Naive thymus-derived CD8-positive, alpha-beta T cell (primary cell): ENCODE data around the gene DCBLD2. TPM values are rescaled to one million over a fixed set of nuclear protein-coding genes. Genes with fewer than 3 reads are reported as not detected.

Experiments used
- ATAC-seq, 2 donors: fragments of 150-1000 bp; cut with Tn5 transposase in 1 of 2; sonication (Bioruptor Pico), chemical (Tn5 transposase) in 1 of 2; 1 replicate in 1 of 2; 2 replicates in 1 of 2; pipeline ENCODE4 v1.10.0; 2021; ENCODE audit warnings: mild to moderate bottlenecking in 2 of 2, moderate library complexity in 2 of 2
- POLR2A ChIA-PET: fragments of 350-600 bp; sonication (Branson Sonifier 250); formaldehyde crosslinking; loops from one replicate; lab custom pipeline; 2021; ENCODE audit warnings: antibody characterized with exemption; lab: Charles Lee
- DNase-seq, 10 donors: peaks; one replicate each; pipeline versions ENCODE4 v3.0.0 to v3.0.0-alpha.2; 2020 to 2022
- H3K27ac Mint-ChIP-seq, 10 donors: one replicate each; pipeline ENCODE4 v1.8.0; 2020 to 2022; ENCODE audit warnings: mild to moderate bottlenecking in 10 of 10, mixed read lengths in 10 of 10, moderate library complexity in 4 of 10, inconsistent platforms in 1 of 10
- H3K27me3 Mint-ChIP-seq, 5 donors: one replicate each; pipeline ENCODE4 v1.8.0; 2021 to 2022; ENCODE audit warnings: mixed read lengths in 5 of 5
- H3K36me3 Mint-ChIP-seq, 3 donors: one replicate each; pipeline ENCODE4 v1.8.0; 2020 to 2022; ENCODE audit warnings: mixed read lengths in 3 of 3, mild to moderate bottlenecking in 2 of 3, inconsistent platforms in 1 of 3
- H3K4me1 Mint-ChIP-seq, 4 donors: one replicate each; pipeline ENCODE4 v1.8.0; 2021 to 2022; ENCODE audit warnings: mixed read lengths in 4 of 4
- H3K4me3 Mint-ChIP-seq, 10 donors: one replicate each; pipeline ENCODE4 v1.8.0; 2020 to 2022; ENCODE audit warnings: mild to moderate bottlenecking in 10 of 10, mixed read lengths in 10 of 10, moderate library complexity in 6 of 10, inconsistent platforms in 1 of 10
- H3K9me3 Mint-ChIP-seq, 9 donors: one replicate each; pipeline ENCODE4 v1.8.0; 2020 to 2022; ENCODE audit warnings: mixed read lengths in 9 of 9, mild to moderate bottlenecking in 3 of 9, inconsistent platforms in 1 of 9, moderate library complexity in 1 of 9
- polyA plus RNA-seq, 3 donors: library from polyadenylated mRNA; unstranded; fragments of 300-500 nt; fragmentation: Illumina TruSeq; gene quantifications; one replicate each; pipeline ENCODE4 v1.2.3, GENCODE V29; 2021
- total RNA-seq, 8 experiments: library from RNA in 2 of 8; stranded (reverse) in 2 of 8; gene quantifications; one replicate each; pipeline ENCODE4 v1.2.3 and lab custom pipeline; 2021 to 2026

DCBLD2 gene, protein sequence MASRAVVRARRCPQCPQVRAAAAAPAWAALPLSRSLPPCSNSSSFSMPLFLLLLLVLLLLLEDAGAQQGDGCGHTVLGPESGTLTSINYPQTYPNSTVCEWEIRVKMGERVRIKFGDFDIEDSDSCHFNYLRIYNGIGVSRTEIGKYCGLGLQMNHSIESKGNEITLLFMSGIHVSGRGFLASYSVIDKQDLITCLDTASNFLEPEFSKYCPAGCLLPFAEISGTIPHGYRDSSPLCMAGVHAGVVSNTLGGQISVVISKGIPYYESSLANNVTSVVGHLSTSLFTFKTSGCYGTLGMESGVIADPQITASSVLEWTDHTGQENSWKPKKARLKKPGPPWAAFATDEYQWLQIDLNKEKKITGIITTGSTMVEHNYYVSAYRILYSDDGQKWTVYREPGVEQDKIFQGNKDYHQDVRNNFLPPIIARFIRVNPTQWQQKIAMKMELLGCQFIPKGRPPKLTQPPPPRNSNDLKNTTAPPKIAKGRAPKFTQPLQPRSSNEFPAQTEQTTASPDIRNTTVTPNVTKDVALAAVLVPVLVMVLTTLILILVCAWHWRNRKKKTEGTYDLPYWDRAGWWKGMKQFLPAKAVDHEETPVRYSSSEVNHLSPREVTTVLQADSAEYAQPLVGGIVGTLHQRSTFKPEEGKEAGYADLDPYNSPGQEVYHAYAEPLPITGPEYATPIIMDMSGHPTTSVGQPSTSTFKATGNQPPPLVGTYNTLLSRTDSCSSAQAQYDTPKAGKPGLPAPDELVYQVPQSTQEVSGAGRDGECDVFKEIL
- total RNA-seq (1 to 10 TPM; 7.0 to 7.8 TPM), polyA plus RNA-seq (1 to 10 TPM in 1 of 3 donors, under 1 TPM in 2; 0.69 to 1.4 (median 0.93) TPM), total RNA-seq (lab: John Stamatoyannopoulos, UW) (4.4 to 8.7 (median 7.4) reads per million in 6 experiments)

DNA sequence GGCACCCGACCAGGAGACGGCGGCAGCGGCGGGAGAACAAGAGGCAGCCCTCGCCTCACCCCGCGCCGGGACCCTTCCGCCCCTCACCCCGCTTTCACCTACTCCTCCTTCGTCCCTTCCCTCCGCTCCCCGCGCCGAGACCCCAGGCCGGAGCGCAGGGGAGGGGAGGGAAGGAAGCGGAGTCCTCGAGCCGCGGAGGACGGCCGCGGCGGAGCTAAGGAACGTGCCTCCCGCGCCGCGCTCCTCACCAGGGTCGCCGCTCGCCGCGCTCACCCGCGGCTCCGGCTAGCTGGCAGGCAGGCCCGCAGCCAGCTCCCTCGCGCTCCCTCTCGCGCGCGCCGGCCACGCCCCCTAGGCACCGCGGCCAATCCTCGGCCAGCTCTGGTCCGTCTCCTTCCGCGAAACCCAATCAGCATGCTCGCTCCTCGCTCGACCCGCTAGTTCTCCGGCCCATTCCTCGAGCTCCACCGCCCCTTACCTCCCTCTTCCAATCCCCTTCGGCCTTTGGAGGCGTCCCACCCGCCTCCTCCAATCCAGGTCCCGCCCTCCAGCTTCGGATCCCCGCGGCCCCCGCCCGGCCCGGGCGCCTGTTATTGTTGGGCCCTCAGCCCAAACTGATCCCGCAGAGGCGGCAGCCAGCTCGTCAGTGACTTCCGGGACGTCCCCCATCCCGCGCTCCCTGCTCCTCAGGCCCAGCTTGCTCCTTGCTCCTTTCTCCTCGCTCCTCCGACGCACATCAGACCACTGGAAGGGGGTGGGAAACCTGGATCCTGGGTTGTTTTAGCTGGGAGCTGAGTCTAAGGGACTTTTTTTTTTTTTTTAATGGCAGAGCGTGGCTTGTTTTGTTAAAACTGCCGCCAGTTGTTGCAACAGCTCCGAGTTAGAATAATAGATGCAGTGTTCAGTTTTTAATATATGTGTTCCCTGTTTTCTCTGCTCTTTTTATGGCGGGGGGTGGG is at the start of gene DCBLD2:
Gene DCBLD2, minus strand, starts transcription at position 304 of the 959 bp plus-strand sequence. CDS start 369 bp downstream, outside the sequence.
- peaks cover 3 to 18% (median 7%) of the 10 kb centered on the region in 5 donors for H3K27me3 Mint-ChIP-seq
- H3K9me3 Mint-ChIP-seq, result no peaks in the 10 kb centered on the region
- DNase-seq (peak; percentile 86 to 97 (median 94)), ATAC-seq (peak; percentile 97 to 98)
- POLR2A ChIA-PET, result interaction anchor here (0.8 to 1.8 kb wide), 4 partner anchors 308 to 1359 kb away, joined by 3 to 6 read pairs (median 4); partner anchors contain the start of genes CLDND1, CMSS1, CPOX and TBC1D23
- no peaks in the 10 kb centered on the region for H3K36me3 Mint-ChIP-seq
- peak within 1 kb of the TSS; percentile 57 to 96 (median 92) for H3K27ac Mint-ChIP-seq
- H3K4me3 Mint-ChIP-seq, result peak within 1 kb of the TSS; percentile 92 to 99 (median 94)
- peaks cover 8 to 27% (median 20%) of the 10 kb centered on the region in 4 donors for H3K4me1 Mint-ChIP-seq

DNA sequence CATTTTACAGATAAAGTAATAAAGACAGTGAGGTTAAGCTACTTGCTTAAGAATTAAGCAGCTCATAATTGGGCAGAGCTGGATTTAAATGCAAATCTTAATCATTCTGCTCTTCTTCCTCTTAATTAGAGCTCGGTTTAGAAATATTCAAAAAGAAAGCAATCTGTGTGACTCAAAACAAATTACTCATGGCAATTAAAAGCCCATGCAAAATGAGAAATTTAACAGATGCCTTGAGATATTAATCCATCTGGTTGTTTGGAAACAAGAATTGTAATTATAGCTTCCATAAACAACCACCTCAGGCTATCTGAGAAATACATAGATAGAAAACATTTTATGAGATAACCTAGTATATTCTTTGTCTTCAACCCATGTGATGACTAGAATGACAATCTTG is 44.2 kb upstream of the DCBLD2 start:
- Mint-ChIP-seq H3K27me3 (peaks cover 0 to 15% (median 4%) of the 10 kb centered on the region in 5 donors), H3K36me3 (peaks cover 0 to 4% (median 0%) of the 10 kb centered on the region in 3 donors), H3K4me3 (no peak overlapping the region), H3K9me3 (peaks cover 0 to 2% (median 0%) of the 10 kb centered on the region in 9 donors), H3K27ac (no peak overlapping the region), H3K4me1 (no peaks in the 10 kb centered on the region)
- no peak for DNase-seq
- ATAC-seq, result no peak
- POLR2A ChIA-PET, result no interaction called here

DNA sequence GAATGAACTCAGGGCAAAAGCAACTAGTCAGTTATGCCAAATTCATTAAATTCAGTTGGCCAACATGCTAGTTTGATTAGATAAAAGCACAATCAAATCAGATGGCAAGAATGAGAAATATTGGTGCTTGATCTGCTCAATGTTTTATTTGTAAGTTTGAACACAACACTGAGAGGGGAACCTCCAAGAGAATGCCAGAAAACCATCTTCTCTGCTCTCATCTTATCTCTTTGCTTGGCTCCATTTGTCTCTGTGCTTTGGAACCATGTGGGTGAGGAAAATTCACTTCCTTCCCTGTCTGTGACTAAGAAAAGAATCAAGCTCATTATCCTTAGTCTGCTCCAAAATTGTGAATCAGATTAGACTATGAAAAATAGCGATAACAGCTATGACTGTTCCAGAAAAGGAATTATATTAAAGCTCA is 43.6 kb upstream of the DCBLD2 start:
- Mint-ChIP-seq H3K27me3 (peaks cover 0 to 12% (median 4%) of the 10 kb centered on the region in 5 donors), H3K9me3 (peaks cover 0 to 4% (median 0%) of the 10 kb centered on the region in 9 donors), H3K27ac (no peak overlapping the region), H3K36me3 (no peaks in the 10 kb centered on the region), H3K4me3 (no peak overlapping the region), H3K4me1 (no peaks in the 10 kb centered on the region)
- POLR2A ChIA-PET, result no interaction called here
- ATAC-seq, result no peak
- DNase-seq, result no peak

DNA sequence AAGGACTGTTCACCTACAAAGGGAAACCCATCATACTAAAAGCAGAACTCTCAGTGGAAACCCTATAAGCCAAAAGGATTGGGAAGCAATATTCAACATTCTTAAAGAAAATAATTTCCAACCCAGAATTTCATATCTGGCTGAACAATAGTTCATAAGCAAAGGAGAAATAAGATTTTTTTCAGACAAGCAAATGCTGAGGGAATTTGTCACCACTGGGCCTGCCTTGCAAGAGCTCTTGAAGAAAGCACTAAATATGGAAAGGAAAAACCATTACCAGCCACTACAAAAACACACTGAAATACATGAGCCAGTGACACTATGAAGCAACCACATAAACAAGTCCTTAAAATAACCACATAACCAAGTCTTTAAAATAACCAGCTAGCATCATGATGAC is 28.9 kb upstream of the DCBLD2 start:
- ATAC-seq (no peak), DNase-seq (no peak)
- POLR2A ChIA-PET, result no interaction called here
- no peak overlapping the region for H3K4me3 Mint-ChIP-seq
- peaks cover 4 to 29% (median 14%) of the 10 kb centered on the region in 5 donors for H3K27me3 Mint-ChIP-seq
- H3K9me3 Mint-ChIP-seq, result peaks cover 0 to 32% (median 29%) of the 10 kb centered on the region in 9 donors
- H3K4me1 Mint-ChIP-seq, result no peaks in the 10 kb centered on the region
- H3K36me3 Mint-ChIP-seq, result peaks cover 0 to 28% (median 3%) of the 10 kb centered on the region in 3 donors
- no peak overlapping the region for H3K27ac Mint-ChIP-seq

DNA sequence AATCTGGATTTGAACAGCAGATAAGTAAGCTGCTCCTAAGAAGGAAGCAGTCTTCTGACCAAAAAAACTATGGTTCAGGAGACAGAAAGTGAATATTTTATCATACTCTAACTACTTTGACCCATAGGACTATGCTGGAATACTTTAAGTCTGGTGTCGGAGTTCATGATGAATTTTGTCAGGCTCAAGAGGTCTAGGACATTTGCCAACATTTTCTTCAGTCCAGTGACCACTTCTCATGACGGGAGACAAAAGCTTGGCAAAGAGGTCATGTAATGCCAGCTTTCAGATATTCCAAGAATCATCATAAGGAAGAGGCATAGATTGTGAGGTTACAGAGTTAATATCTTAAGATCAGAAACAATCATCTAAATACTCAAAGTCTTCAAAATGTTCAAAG is 20.5 kb upstream of the DCBLD2 start:
- no peak for DNase-seq
- Mint-ChIP-seq H3K27ac (no peak overlapping the region), H3K9me3 (no peaks in the 10 kb centered on the region), H3K4me1 (no peaks in the 10 kb centered on the region), H3K4me3 (no peak overlapping the region), H3K27me3 (peaks cover 9 to 51% (median 14%) of the 10 kb centered on the region in 5 donors), H3K36me3 (no peaks in the 10 kb centered on the region)
- POLR2A ChIA-PET, result no interaction called here
- ATAC-seq, result no peak

DNA sequence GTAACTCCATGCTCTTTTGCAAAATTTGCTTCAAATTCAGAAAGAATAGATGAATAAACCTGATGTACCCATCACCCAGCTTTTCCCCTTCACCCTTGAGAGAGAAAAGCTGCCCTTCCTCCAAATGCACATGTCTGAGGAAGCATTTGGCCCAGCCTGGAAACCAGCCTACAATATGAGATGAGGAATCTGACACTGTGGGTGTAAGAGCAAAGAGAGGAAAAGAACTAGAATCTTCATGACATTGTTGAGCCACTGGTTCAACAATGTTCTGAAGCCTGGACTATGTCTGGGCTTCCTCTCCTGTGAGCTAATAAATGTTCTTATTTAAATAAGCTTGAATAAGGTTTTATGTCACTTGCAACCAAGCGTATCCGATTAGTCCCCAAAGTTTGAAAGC is 18.7 kb upstream of the DCBLD2 start:
- ATAC-seq (no peak), DNase-seq (no peak)
- no peaks in the 10 kb centered on the region for H3K4me1 Mint-ChIP-seq
- no peak overlapping the region for H3K27ac Mint-ChIP-seq
- H3K36me3 Mint-ChIP-seq, result no peaks in the 10 kb centered on the region
- peaks cover 10 to 51% (median 19%) of the 10 kb centered on the region in 5 donors for H3K27me3 Mint-ChIP-seq
- POLR2A ChIA-PET, result no interaction called here
- H3K9me3 Mint-ChIP-seq, result no peaks in the 10 kb centered on the region
- H3K4me3 Mint-ChIP-seq, result no peak overlapping the region

DNA sequence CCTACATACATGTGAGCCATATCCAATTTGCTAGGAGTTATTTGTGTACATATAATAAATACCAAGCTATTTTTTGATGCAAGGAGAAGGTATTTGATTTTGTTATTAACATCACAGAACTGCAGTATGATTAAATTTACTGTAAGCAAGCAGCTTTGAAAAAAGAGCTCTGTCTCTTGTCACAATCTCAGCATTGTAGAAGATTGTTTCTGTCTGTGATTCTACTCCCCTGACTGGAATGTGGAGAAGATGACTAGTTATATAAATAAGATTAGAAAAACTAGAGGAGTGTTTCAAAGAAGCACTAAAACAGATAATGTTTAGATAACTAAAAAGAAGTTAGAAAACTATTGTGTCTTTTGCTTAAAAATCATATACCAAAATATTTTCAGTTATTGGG is 17.1 kb upstream of the DCBLD2 start:
- no peaks in the 10 kb centered on the region for H3K4me1 Mint-ChIP-seq
- peaks cover 8 to 37% (median 16%) of the 10 kb centered on the region in 5 donors for H3K27me3 Mint-ChIP-seq
- no peaks in the 10 kb centered on the region for H3K36me3 Mint-ChIP-seq
- H3K27ac Mint-ChIP-seq, result no peak overlapping the region
- H3K4me3 Mint-ChIP-seq, result no peak overlapping the region
- POLR2A ChIA-PET, result no interaction called here
- no peaks in the 10 kb centered on the region for H3K9me3 Mint-ChIP-seq
- no peak for ATAC-seq
- DNase-seq, result no peak

DNA sequence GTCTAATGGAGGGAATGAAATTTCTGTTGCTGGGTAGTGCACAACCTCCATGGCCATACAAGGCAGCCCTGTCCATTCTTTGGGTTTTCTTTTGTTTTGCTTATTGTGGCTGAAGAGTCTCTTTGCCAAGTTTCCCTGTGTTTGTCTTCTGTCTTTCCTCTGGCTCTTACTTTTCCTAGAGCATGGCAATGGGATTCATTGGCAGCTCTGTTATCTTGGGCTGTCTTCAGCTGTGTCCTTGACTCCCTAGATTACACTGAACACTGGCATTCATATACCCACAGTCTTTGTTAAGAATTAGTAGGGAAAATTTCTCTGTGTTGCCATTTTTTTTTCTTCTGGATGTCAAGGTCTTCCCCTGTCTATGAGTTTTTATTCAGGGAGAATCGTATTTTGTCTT is 16.1 kb upstream of the DCBLD2 start:
- Mint-ChIP-seq H3K4me1 (no peaks in the 10 kb centered on the region), H3K27me3 (peaks cover 8 to 36% (median 15%) of the 10 kb centered on the region in 5 donors), H3K27ac (no peak overlapping the region), H3K4me3 (no peak overlapping the region), H3K9me3 (no peaks in the 10 kb centered on the region), H3K36me3 (no peaks in the 10 kb centered on the region)
- ATAC-seq, result no peak
- DNase-seq, result no peak
- POLR2A ChIA-PET, result interaction anchor here (0.7 kb wide), 1 partner anchor 71 kb away, joined by 3 read pairs; no protein-coding TSS in a partner anchor

DNA sequence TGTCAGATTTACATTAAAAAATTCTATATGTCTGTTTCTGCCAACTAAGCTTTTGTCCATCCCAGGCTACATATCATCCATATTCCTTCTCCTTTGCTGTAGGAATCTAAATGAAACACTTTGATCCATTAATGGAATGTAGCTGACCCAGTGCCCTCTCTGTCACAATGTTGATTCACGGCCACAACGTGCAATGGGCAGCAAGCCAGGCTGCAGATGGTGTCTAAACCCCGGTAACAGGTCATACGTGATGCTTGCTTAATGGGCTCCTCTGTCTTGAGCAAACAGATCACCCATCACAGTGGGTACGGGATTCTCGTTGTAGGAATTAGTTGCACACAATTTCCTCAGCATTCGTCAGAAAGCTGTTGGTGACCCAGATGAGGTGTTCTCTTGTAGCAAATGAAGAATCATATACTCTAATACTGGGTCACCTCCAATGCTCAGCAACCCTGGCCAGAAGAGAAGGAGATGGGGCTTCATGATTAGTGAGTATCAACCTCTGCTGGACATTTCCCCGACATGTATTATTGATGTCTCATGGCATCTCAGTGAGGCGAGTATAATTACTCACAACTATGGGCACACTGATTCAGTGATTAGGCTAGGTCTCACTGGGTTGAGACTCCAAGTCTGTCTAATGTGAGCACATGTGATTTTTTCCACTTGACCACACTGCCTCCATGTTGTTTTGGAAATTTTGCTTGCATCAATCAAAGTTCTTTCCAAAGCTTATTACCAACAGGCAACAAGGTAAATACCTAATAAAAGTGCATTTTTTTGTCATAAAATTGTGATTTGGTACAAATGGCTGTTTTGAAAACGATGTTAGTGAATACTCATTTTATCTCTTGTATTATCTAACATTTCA is 12.9 kb upstream of the DCBLD2 start:
- Mint-ChIP-seq H3K27me3 (peaks cover 13 to 37% (median 20%) of the 10 kb centered on the region in 5 donors), H3K4me1 (no peaks in the 10 kb centered on the region), H3K4me3 (no peak overlapping the region), H3K36me3 (peaks cover 0 to 13% (median 0%) of the 10 kb centered on the region in 3 donors), H3K27ac (no peak overlapping the region), H3K9me3 (peaks cover 0 to 23% (median 9%) of the 10 kb centered on the region in 9 donors)
- no peak for DNase-seq
- POLR2A ChIA-PET, result no interaction called here
- ATAC-seq, result no peak

DNA sequence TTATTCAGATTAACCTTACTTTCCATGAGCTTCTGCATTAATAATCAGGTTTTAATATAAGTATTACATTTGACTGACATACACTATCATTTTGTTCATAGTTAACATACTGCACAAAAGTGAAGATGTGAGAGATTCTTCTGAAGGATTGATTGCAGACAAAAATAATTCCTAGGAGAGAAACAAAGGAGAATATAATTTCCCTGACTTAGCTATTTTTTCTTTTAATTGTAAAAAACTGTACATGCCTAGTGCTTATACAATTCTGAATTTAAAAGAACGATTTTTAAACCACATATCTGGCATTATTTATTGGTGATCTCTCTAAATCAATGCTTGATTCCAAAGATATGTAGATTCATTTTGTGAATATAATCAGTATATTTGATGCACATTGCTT is 11.0 kb upstream of the DCBLD2 start:
- Mint-ChIP-seq H3K36me3 (peaks cover 0 to 28% (median 4%) of the 10 kb centered on the region in 3 donors), H3K27ac (no peak overlapping the region), H3K4me1 (no peaks in the 10 kb centered on the region), H3K9me3 (peaks cover 0 to 42% (median 17%) of the 10 kb centered on the region in 9 donors), H3K4me3 (no peak overlapping the region), H3K27me3 (peaks cover 10 to 37% (median 18%) of the 10 kb centered on the region in 5 donors)
- no peak for ATAC-seq
- POLR2A ChIA-PET, result no interaction called here
- no peak for DNase-seq

DNA sequence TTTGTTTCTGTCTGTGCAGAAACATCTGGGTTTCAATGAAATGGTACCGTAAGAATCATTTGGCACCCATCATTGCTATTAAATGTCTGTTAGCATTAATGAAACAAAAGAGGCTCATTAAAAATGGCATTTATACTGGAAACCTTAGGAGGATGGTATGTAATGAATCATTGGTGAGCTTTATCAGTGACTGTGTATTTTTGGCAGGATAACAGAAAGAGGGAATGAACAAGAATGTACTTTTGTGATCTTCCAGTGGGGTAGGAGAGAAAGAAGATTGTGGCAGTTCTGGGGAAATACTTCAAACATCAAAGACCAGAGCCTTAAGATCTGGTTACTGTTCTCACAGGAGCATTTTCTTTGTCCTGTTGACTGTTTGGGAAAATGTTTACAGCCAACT is 4.7 kb upstream of the DCBLD2 start:
- no peak overlapping the region for H3K27ac Mint-ChIP-seq
- DNase-seq, result no peak
- POLR2A ChIA-PET, result no interaction called here
- peaks cover 0 to 36% (median 16%) of the 10 kb centered on the region in 9 donors for H3K9me3 Mint-ChIP-seq
- H3K4me3 Mint-ChIP-seq, result no peak overlapping the region
- ATAC-seq, result no peak
- H3K27me3 Mint-ChIP-seq, result peaks cover 9 to 60% (median 35%) of the 10 kb centered on the region in 5 donors
- H3K4me1 Mint-ChIP-seq, result peaks cover 6 to 12% (median 9%) of the 10 kb centered on the region in 4 donors
- H3K36me3 Mint-ChIP-seq, result peaks cover 0 to 25% (median 4%) of the 10 kb centered on the region in 3 donors
